ENCODE results near the gene LCN15. TPM values are rescaled to one million over a fixed set of nuclear protein-coding genes. Genes with fewer than 3 reads are reported as not detected.
"Not testable (repeated sequence)": the region's sequence is repeated elsewhere in the genome, so short reads cannot be mapped to it uniquely, and the experiment has no call there.

Gene LCN15
- total RNA-seq, 1 donor from 2014 or later = 1.3 TPM

GRCh38 chr9:136786451-136786850 lies 22.1 kb upstream of the LCN15 start:
- no peak for TF ChIP-seq CTCF (IDR thresholded peaks at IDR 0.05; ENCODE audit: unreplicated experiment)
- Mint-ChIP-seq H3K36me3 (no peaks in the 10 kb centered on the region), H3K4me3 (no peak overlapping the region), H3K4me1 (peaks cover 55% of the 10 kb centered on the region), H3K9me3 (no peaks in the 10 kb centered on the region), H3K27me3 (ENCODE audit: low read depth) (peaks cover 1% of the 10 kb centered on the region), H3K27ac (no peak overlapping the region)
- DNase-seq (ENCODE audit: low spot score in 2 of 2, unreplicated experiment in 2 of 2) = no peak

DNA sequence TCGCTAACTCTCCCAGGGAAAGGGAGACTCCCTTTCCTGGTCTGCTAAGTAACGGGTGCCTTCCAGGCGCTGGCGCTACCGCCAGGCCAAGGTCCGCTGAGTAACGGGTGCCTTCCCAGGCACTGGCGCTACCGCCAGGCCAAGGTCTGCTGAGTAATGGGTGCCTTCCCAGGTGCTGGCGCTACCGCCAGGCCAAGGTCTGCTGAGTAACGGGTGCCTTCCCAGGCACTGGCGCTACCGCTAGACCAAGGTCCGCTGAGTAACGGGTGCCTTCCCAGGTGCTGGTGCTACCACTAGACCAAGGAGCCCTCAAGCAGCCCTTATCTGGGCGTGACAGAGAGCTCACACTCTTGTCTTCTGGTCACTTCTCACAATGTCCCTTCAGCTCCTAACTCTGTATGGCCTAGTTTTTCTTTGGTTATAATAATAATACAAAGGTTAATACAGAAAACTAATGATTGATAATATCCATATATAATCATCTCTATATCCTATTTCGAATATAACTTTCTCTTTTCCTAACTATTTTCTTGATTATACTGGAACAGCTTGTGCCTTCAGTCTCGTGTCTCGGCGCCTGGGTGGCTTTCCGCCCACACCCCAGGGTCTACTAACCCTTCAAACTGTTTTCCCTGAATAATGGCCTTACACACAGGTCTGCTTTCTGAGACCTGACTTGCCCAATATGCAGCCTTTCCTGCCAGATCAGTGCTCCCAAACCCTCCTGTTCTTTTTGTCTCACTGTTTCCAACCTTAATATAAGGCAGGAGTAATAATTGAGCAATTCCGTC lies 21.4 kb upstream of the LCN15 start:
- H3K36me3 Mint-ChIP-seq; H3K27me3 Mint-ChIP-seq (ENCODE audit: low read depth); H3K4me3 Mint-ChIP-seq; H3K9me3 Mint-ChIP-seq; DNase-seq (ENCODE audit: low spot score in 2 of 2, unreplicated experiment in 2 of 2); H3K27ac Mint-ChIP-seq: not testable (repeated sequence)
- peaks cover 60% of the 10 kb centered on the region for H3K4me1 Mint-ChIP-seq

DNA sequence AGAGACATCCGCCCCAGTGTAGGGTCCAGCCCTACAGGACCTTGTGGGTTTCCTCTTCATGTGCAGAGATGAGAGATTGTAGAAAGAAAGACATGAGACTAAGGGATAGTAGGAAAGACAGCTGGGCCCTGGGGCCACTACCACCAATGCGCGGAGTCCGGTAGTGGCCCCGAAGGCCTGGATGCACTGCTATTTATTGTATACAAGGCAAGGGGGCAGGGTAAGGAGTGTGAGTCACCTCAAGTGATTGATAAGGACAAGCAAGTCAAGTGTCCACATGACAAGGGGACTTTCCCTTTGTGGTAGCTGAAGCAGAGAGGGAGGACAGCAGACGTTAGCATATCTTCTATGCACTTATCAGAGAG lies 20.7 kb upstream of the LCN15 start:
- H3K4me1 Mint-ChIP-seq = peaks cover 61% of the 10 kb centered on the region
- H3K27ac Mint-ChIP-seq = peak overlapping the region; percentile 52
- no peak for TF ChIP-seq CTCF (IDR thresholded peaks at IDR 0.05; ENCODE audit: unreplicated experiment)
- H3K9me3 Mint-ChIP-seq = no peaks in the 10 kb centered on the region
- no peaks in the 10 kb centered on the region for H3K36me3 Mint-ChIP-seq
- no peak for DNase-seq (ENCODE audit: low spot score in 2 of 2, unreplicated experiment in 2 of 2)
- H3K27me3 Mint-ChIP-seq (ENCODE audit: low read depth) = peaks cover 7% of the 10 kb centered on the region
- H3K4me3 Mint-ChIP-seq = no peak overlapping the region

DNA sequence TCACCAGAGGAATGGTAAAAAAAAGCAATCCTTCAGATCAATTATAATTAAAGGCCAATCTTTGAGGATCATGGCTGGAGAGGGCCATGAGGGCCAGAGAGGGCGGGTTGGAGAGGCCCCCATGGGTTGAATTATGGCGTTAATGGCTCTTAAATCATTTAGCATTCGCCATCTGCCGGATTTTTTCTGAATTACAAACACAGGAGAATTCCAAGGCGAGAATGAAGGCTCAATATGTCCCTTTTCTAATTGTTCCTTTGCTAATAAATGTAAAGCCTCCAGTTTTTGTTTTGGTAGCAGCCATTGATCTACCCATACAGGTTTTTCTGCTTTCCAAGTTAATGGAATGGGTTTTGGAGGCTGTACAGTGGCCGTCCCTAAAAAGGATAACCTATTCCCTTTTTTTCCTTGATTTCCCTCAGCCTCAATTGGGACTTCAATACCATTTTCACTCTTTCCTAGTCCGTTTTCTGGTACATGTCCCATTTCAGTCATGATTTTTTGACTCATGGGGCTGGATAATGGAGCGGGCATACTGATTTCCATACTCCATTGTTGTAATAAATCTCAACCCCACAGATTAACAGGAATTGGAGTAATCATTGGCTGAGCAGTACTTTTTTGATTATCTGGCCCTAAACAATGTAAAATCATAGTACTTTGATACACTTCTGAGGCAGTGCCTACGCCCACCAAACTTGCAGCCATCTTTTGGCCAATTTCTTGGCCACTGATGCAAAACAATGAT lies 20.1 kb upstream of the LCN15 start:
- peak overlapping the region; percentile 52 for H3K27ac Mint-ChIP-seq
- H3K36me3 Mint-ChIP-seq = no peaks in the 10 kb centered on the region
- no peak overlapping the region for H3K4me3 Mint-ChIP-seq
- H3K27me3 Mint-ChIP-seq (ENCODE audit: low read depth) = peaks cover 11% of the 10 kb centered on the region
- H3K9me3 Mint-ChIP-seq = peaks cover under 1% of the 10 kb centered on the region
- peaks cover 57% of the 10 kb centered on the region for H3K4me1 Mint-ChIP-seq
- DNase-seq (ENCODE audit: low spot score in 2 of 2, unreplicated experiment in 2 of 2) = no peak
- TF ChIP-seq CTCF (IDR thresholded peaks at IDR 0.05; ENCODE audit: unreplicated experiment) = peak; percentile 67

GRCh38 chr9:136782452-136782851 lies 18.1 kb upstream of the LCN15 start:
- H3K9me3 Mint-ChIP-seq = peaks cover 5% of the 10 kb centered on the region
- no peaks in the 10 kb centered on the region for H3K36me3 Mint-ChIP-seq
- no peak overlapping the region for H3K4me3 Mint-ChIP-seq
- no peak overlapping the region for H3K27ac Mint-ChIP-seq
- no peak for DNase-seq (ENCODE audit: low spot score in 2 of 2, unreplicated experiment in 2 of 2)
- no peak for TF ChIP-seq CTCF (IDR thresholded peaks at IDR 0.05; ENCODE audit: unreplicated experiment)
- H3K4me1 Mint-ChIP-seq = peaks cover 38% of the 10 kb centered on the region
- peaks cover 29% of the 10 kb centered on the region for H3K27me3 Mint-ChIP-seq (ENCODE audit: low read depth)

DNA sequence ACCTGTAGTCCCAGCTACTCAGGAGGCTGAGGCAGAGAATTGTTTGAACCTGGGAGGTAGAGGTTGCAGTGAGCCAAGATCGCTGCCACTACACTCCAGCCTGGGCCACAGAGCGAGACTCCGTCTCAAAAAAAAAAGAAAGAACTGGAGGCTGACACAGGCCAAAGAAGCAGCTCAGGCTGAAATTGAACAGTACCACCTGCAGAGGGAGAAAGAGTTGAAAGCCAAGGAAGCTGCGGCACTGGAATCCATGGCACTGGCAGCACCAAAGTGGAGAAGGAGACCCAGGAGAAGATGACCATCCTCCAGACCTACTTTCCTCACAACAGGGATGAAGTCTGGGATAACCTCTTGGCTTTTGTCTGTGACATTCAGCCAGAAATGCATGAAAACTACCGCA lies 15.5 kb upstream of the LCN15 start:
- TF ChIP-seq CTCF (IDR thresholded peaks at IDR 0.05; ENCODE audit: unreplicated experiment) = no peak
- DNase-seq (ENCODE audit: low spot score in 2 of 2, unreplicated experiment in 2 of 2) = no peak
- peaks cover 30% of the 10 kb centered on the region for H3K4me1 Mint-ChIP-seq
- H3K36me3 Mint-ChIP-seq = no peaks in the 10 kb centered on the region
- no peak overlapping the region for H3K4me3 Mint-ChIP-seq
- H3K27me3 Mint-ChIP-seq (ENCODE audit: low read depth) = peaks cover 34% of the 10 kb centered on the region
- peaks cover 5% of the 10 kb centered on the region for H3K9me3 Mint-ChIP-seq
- no peak overlapping the region for H3K27ac Mint-ChIP-seq
